Adrenal gland (tissue), 12 donors: ENCODE data around the gene VRK1. TPM values are rescaled to one million over a fixed set of nuclear protein-coding genes. Genes with fewer than 3 reads are reported as not detected.

ENCODE experiments used
- DNase-seq, 7 donors: peaks; one replicate each; pipeline ENCODE4 v3.0.0-alpha.2; 2019 to 2020
- H3K27ac ChIP-seq, 5 donors: fragments of 200-600 bp; sonication (generic) in 4 of 5; 1 replicate in 3 of 5; 2 replicates in 2 of 5; pipeline versions ENCODE4 v1.5.1 to v1.8.0; 2016 to 2020; ENCODE audit warnings: mild to moderate bottlenecking in 1 of 5
- H3K27me3 ChIP-seq: fragments of 200-600 bp; 2 replicates; pipeline ENCODE4 v1.8.0; 2021
- H3K36me3 ChIP-seq, 2 donors: fragments of 200-600 bp; replicated peaks in 1 of 2; 1 replicate in 1 of 2; 2 replicates in 1 of 2; pipeline versions ENCODE4 v1.5.1 to v1.8.0; 2018 to 2022
- H3K4me1 ChIP-seq, 2 donors: fragments of 200-600 bp; replicated peaks in 1 of 2; 1 replicate in 1 of 2; 2 replicates in 1 of 2; pipeline versions ENCODE4 v1.5.1 to v1.8.0; 2018 to 2021
- H3K4me3 ChIP-seq, 4 donors: fragments of 200-600 bp; sonication (generic) in 3 of 4; one replicate each; pipeline ENCODE4 v1.5.1; 2016 to 2018
- H3K9me3 ChIP-seq, 3 donors: fragments of 200-600 bp; sonication (generic) in 1 of 3; replicated peaks in 1 of 3; 1 replicate in 2 of 3; 2 replicates in 1 of 3; pipeline versions ENCODE4 v1.5.1 to v1.8.0; 2016 to 2021
- CTCF ChIP-seq, 6 experiments: fragments of 450-650 bp in 4 of 6; fragments of 200-600 bp in 2 of 6; sonication (generic) in 1 of 6; IDR thresholded peaks; 1 replicate in 5 of 6; 2 replicates in 1 of 6; pipeline versions ENCODE4 v1.5.1 to v1.8.0; 2016 to 2021; ENCODE audit warnings: antibody characterized with exemption in 6 of 6, mild to moderate bottlenecking in 2 of 6, moderate library complexity in 1 of 6
- POLR2A ChIP-seq, 2 donors: fragments of 450-650 bp; IDR thresholded peaks; one replicate each; pipeline ENCODE4 v1.6.1; 2017; ENCODE audit warnings: antibody characterized with exemption in 2 of 2, mild to moderate bottlenecking in 2 of 2, moderate library complexity in 1 of 2
- WGBS, 4 donors: extraction: QIAGEN DNeasy Blood & Tissue Kit in 2 of 4; methylation state at CpG; one replicate each; pipeline versions ENCODE4 v1.1.5 to v1.1.7; 2013 to 2017; 5-methylcytosine and 5-hydroxymethylcytosine counted together
- intact Hi-C, 2 donors: fragments of 100-400 bp; cut with DNase I; formaldehyde crosslinking; loops; one replicate each; pipeline versions ENCODE4 v1.14.1 to v1.15.0; 2022 to 2023
- polyA plus RNA-seq, 3 donors: library from polyadenylated mRNA; stranded (reverse); fragments of 200-250 nt in 2 of 3; fragments of 350-450 nt in 1 of 3; fragmentation: Illumina TruSeq in 1 of 3; extraction: RNeasy Lipid Tissue Mini Kit (QIAGEN cat#74804) in 1 of 3; gene quantifications; one replicate each; pipeline ENCODE4 v1.2.3, GENCODE V29; 2013 to 2014
- total RNA-seq, 9 donors: library from RNA; depleted of rRNA in 4 of 9; stranded (reverse); fragments of >200 nt in 4 of 9; fragments of 120-200 nt in 1 of 9; fragmentation: NEBNext Ultra II Directional in 1 of 9; extraction: Animal tissue kit (Norgen Biotek cat#: 25700) in 1 of 9; gene quantifications; one replicate each; pipeline versions ENCODE4 v1.1.0 to v1.2.4, GENCODE V29; 2013 to 2023
- donor health status: healthy with polysubstance abuse.
- donor health status: Bipolar disorder and iron deficiency.
- donor health status: DM: yes; HTN: yes; CAD: no.
- donor health status: DM: no; HTN: no; CAD: no.
- donor health status: DM: no; HTN: no; CAD: no.
- donor health status: DM: yes; HTN: yes; CAD: no.

Gene VRK1
- total and polyA plus RNA-seq, 12 donors, result 2.9 to 25.5 (median 7.0) TPM

- DNase-seq, result peak in 2 of 7 donors; percentile 13 to 37
- 64 to 69% (median 65%) methylated on average over 4 of the region's 4 CpGs for WGBS, 4 donors
Measured at GRCh38 chr14:96783915-96784224, 13.3 kb upstream of the VRK1 start.

GRCh38 chr14:96790186-96790585 is 7.0 kb upstream of the VRK1 start:
- H3K9me3 ChIP-seq, result no peaks in the 10 kb centered on the region
- H3K4me3 ChIP-seq, result no peak overlapping the region
- no peaks in the 10 kb centered on the region for H3K27me3 ChIP-seq
- no peaks in the 10 kb centered on the region for H3K36me3 ChIP-seq
- DNase-seq, result no peak
- WGBS, 4 donors, result 49 to 54% (median 50%) methylated on average over 3 of the region's 3 CpGs
- no peak overlapping the region for H3K27ac ChIP-seq
- no peaks in the 10 kb centered on the region for H3K4me1 ChIP-seq
- intact Hi-C loops, result no loop called here
- no peak for TF ChIP-seq POLR2A (IDR thresholded peaks at IDR 0.05)
- no peak for TF ChIP-seq CTCF (IDR thresholded peaks at IDR 0.05)

More at GRCh38 chr14:96783915-96784224, 13.3 kb upstream of the VRK1 start:
- Histone ChIP-seq H3K27me3 (no peaks in the 10 kb centered on the region), H3K4me3 (no peak overlapping the region), H3K9me3 (no peaks in the 10 kb centered on the region), H3K27ac (no peak overlapping the region), H3K36me3 (no peaks in the 10 kb centered on the region), H3K4me1 (no peaks in the 10 kb centered on the region)
- TF ChIP-seq POLR2A (IDR thresholded peaks at IDR 0.05) (no peak), CTCF (IDR thresholded peaks at IDR 0.05) (no peak)
- intact Hi-C loops, result no loop called here

- intact Hi-C loops, result no loop called here
Measured at GRCh38 chr14:96790706-96791105, 6.5 kb upstream of the VRK1 start.

GRCh38 chr14:96792003-96792402 is 5.2 kb upstream of the VRK1 start:
- WGBS, 4 donors, result 40 to 67% (median 47%) methylated on average over 5 of the region's 5 CpGs

More at GRCh38 chr14:96790706-96791105, 6.5 kb upstream of the VRK1 start:
- Histone ChIP-seq H3K27me3 (no peaks in the 10 kb centered on the region), H3K36me3 (no peaks in the 10 kb centered on the region), H3K27ac (no peak overlapping the region), H3K9me3 (no peaks in the 10 kb centered on the region), H3K4me3 (no peak overlapping the region), H3K4me1 (no peaks in the 10 kb centered on the region)
- no peak for DNase-seq
- WGBS, 4 donors, result 81 to 91% (median 86%) methylated on average over 1 of the region's 1 CpG
- TF ChIP-seq CTCF (IDR thresholded peaks at IDR 0.05), result no peak
- no peak for TF ChIP-seq POLR2A (IDR thresholded peaks at IDR 0.05)

More at GRCh38 chr14:96792003-96792402, 5.2 kb upstream of the VRK1 start:
- H3K36me3 ChIP-seq, result no peaks in the 10 kb centered on the region
- no peaks in the 10 kb centered on the region for H3K27me3 ChIP-seq
- no peak overlapping the region for H3K27ac ChIP-seq
- intact Hi-C loops, result no loop called here
- H3K4me3 ChIP-seq, result no peak overlapping the region
- peak in 5 of 7 donors; percentile 24 to 75 (median 65) for DNase-seq
- H3K9me3 ChIP-seq, result no peaks in the 10 kb centered on the region
- H3K4me1 ChIP-seq, result no peaks in the 10 kb centered on the region
- no peak for TF ChIP-seq POLR2A (IDR thresholded peaks at IDR 0.05)
- no peak for TF ChIP-seq CTCF (IDR thresholded peaks at IDR 0.05)
